GM18505 (cell line): ENCODE data around the gene TMPRSS7.

ENCODE experiments used
- ATAC-seq: cut with Tn5 transposase; IDR thresholded peaks from one replicate; pipeline ENCODE4 v1.9.1; 2021; ENCODE audit not compliant: unreplicated experiment
- POLR2A ChIP-seq: IDR thresholded peaks from 4 replicates; pipeline ENCODE4 v1.6.1; 2011; ENCODE audit warnings: borderline replicate concordance; ENCODE audit not compliant: insufficient read depth, insufficient read length; ENCODE audit errors: extremely low read depth

Gene TMPRSS7

DNA sequence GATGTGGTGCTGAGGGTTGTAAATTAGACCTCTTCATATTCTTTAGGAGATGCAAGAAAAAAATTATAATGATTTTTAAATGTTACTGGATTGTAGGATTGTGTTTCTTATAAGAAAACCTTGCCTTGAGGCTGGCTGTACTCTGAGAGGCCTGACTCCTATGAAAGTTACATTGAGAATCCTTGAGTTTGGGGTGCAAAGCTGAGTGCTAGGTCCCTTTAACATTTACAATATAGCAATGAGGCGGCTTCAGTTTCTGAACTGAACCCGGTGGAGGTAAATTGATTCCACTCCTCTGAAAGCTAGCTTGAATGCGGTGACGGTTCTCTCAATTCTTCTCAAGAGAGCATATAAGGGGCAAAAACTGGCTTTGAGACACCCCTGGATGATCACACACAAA is at the start of gene TMPRSS7:
Gene TMPRSS7 (plus strand): TSS at position 301 of the 400 bp plus-strand sequence. CDS start 110 bp downstream, outside the sequence.
- ATAC-seq = no peak
- TF ChIP-seq POLR2A = no peak

GRCh38 chr3:111986800-111987199 is 47.7 kb upstream of the TMPRSS7 start:
- TF ChIP-seq POLR2A = no peak
- no peak for ATAC-seq

GRCh38 chr3:111989061-111989678 is 45.4 kb upstream of the TMPRSS7 start:
- ATAC-seq = peak; percentile 90
- no peak for TF ChIP-seq POLR2A

- no peak for TF ChIP-seq POLR2A
- ATAC-seq = no peak
These were observed 41.5 kb upstream of the TMPRSS7 start for GRCh38 chr3:111993038-111993437.

DNA sequence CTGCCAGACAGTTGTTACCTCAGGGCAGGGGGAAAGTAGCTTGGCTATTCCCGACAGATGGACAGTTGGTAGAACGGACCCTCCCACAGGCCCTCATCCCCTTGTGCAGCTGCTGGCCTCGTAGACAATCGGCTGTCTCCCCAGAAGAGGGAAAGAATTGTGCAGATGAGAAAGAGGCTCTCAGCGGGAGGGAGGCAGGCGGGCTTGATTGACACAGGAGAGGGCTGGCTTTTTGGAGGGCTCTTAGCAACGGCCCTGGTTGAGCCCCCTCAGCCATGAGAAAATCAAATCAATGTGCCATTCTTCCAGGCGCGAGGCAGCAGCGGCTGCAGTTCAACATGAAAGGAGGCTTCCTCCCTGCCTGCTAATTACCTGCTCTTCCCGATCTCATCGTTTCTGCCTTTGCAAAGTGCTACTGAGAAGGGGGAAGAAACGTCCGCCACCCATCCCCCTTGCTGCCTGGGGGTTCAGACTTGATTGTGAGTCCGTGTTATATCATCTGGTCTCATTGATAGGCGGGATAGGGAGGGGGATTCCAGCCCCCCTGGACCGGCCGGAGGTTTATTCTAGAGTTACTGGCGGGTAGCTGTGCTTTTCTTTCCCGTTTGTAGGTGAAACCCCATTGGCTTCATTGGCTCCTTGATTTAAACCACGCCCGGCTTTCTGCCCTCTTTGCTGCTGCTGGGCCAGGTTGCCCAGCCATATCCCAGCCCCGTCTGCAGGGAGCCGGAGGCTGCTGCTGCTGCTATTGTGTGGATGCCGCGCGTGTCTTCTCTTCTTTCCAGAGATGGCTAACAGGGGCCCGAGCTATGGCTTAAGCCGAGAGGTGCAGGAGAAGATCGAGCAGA is 35.7 kb upstream of the TMPRSS7 start, which contains the start of gene TAGLN3:
Gene TAGLN3 (plus strand): TSS at position 287 of the 848 bp plus-strand sequence. CDS start 501 bp downstream, at position 788.
- TF ChIP-seq POLR2A = no peak
- ATAC-seq = no peak

- no peak for ATAC-seq
- TF ChIP-seq POLR2A = no peak
These were observed 34.8 kb upstream of the TMPRSS7 start for GRCh38 chr3:111999484-112000324.

GRCh38 chr3:112000367-112000771 is 34.2 kb upstream of the TMPRSS7 start:
- ATAC-seq = no peak
- no peak for TF ChIP-seq POLR2A

GRCh38 chr3:112000966-112001365 is 33.6 kb upstream of the TMPRSS7 start:
- ATAC-seq = no peak
- TF ChIP-seq POLR2A = no peak

DNA sequence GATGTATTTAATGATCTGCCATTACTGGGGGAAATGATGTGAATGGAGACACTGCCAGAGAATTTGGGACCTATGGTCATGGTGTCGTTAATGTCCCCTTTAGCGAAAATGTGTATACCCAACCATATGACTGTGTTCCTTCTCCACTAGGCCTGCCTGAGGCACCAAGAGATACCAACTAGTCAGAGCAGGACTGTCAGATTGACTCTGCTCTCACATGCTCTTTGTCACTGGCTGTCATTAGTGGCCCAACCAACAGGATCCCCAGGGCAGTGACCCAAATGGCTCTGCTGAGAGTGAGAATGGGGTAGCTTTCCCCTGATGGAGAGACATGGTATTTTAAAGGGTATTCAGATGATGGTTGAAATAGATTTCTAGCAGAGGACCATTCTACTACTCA is 33.0 kb upstream of the TMPRSS7 start:
- TF ChIP-seq POLR2A = no peak
- no peak for ATAC-seq

GRCh38 chr3:112002096-112002971 is 32.2 kb upstream of the TMPRSS7 start:
- no peak for ATAC-seq
- no peak for TF ChIP-seq POLR2A

GRCh38 chr3:112003321-112004080 is 31.0 kb upstream of the TMPRSS7 start:
- TF ChIP-seq POLR2A = no peak
- no peak for ATAC-seq

DNA sequence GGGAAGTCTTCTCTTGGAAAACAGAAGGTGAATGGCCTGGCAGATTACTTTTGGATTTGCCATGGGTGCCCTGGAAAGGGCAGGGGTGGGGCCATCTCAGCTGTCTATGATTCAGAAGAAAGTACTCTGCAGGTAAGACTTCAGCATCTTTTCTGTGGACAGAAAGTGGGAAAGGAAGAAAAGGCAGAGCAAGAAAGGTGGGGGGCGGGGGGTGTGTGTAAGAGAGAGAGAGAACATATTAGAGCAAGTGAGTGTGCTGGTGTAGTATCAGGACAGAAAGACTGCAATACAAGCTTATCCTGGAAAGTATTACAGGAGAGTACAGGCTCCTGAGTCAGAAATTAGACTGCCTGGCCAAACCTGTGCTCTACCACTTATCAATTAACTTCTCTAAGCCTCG is 30.3 kb upstream of the TMPRSS7 start:
- no peak for TF ChIP-seq POLR2A
- ATAC-seq = no peak
